Gastrocnemius medialis (tissue), 4 donors: ENCODE results near the gene BANF2.

Source experiments
- POLR2A ChIP-seq, 2 donors: fragments of 450-650 bp; IDR thresholded peaks; one replicate each; pipeline ENCODE4 v1.6.1; 2017; ENCODE audit warnings: antibody characterized with exemption in 2 of 2, mild to moderate bottlenecking in 2 of 2, moderate library complexity in 2 of 2
- TF ChIP-seq, protein P1 (sequence below), 5 experiments: fragments of 450-650 bp in 3 of 5; fragments of 200-600 bp in 2 of 5; sonication (generic) in 2 of 5; IDR thresholded peaks in 4 of 5; conservative IDR thresholded peaks in 1 of 5; 1 replicate in 4 of 5; 2 replicates in 1 of 5; pipeline ENCODE4 v1.5.1; 2016 to 2019; ENCODE audit warnings: antibody characterized with exemption in 5 of 5, mild to moderate bottlenecking in 3 of 5, moderate library complexity in 3 of 5

- TF ChIP-seq, protein P1, sequence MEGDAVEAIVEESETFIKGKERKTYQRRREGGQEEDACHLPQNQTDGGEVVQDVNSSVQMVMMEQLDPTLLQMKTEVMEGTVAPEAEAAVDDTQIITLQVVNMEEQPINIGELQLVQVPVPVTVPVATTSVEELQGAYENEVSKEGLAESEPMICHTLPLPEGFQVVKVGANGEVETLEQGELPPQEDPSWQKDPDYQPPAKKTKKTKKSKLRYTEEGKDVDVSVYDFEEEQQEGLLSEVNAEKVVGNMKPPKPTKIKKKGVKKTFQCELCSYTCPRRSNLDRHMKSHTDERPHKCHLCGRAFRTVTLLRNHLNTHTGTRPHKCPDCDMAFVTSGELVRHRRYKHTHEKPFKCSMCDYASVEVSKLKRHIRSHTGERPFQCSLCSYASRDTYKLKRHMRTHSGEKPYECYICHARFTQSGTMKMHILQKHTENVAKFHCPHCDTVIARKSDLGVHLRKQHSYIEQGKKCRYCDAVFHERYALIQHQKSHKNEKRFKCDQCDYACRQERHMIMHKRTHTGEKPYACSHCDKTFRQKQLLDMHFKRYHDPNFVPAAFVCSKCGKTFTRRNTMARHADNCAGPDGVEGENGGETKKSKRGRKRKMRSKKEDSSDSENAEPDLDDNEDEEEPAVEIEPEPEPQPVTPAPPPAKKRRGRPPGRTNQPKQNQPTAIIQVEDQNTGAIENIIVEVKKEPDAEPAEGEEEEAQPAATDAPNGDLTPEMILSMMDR (IDR thresholded peaks at IDR 0.05 in 4 of 5, conservative IDR thresholded peaks at IDR 0.05 in 1 of 5) = no peak
- TF ChIP-seq POLR2A (IDR thresholded peaks at IDR 0.05) = no peak
Measured at GRCh38 chr20:17726902-17727301, 27.1 kb downstream of the BANF2 start.
